MG63 (cell line): Measurements from ENCODE around the gene TTC6. TPM values are rescaled to one million over a fixed set of nuclear protein-coding genes. Genes with fewer than 3 reads are reported as not detected.

Experiments used
- DNase-seq: peaks from one replicate; pipeline ENCODE4 v3.0.0-alpha.2; 2020
- H3K27me3 ChIP-seq: fragments of 250-450 bp; sonication (Bioruptor Pico); 2 replicates; pipeline ENCODE4 v1.5.1; 2020; ENCODE audit warnings: mild to moderate bottlenecking, moderate library complexity
- H3K36me3 ChIP-seq: fragments of 250-450 bp; sonication (Bioruptor Pico); 2 replicates; pipeline ENCODE4 v1.5.1; 2020; ENCODE audit warnings: mild to moderate bottlenecking, moderate library complexity
- H3K4me3 ChIP-seq: fragments of 250-450 bp; sonication (Bioruptor Pico); 2 replicates; pipeline ENCODE4 v1.5.1; 2020; ENCODE audit warnings: mild to moderate bottlenecking, moderate library complexity
- H3K9me3 ChIP-seq: fragments of 250-450 bp; sonication (Bioruptor Pico); 2 replicates; pipeline ENCODE4 v1.5.1; 2020; ENCODE audit warnings: mild to moderate bottlenecking, moderate library complexity
- total RNA-seq: library from RNA; depleted of rRNA; stranded (reverse); fragments of >200 nt; shearing (Covaris generic); gene quantifications from 2 replicates; pipeline ENCODE4 v1.2.3, GENCODE V29; 2014; ENCODE audit warnings: low replicate concordance

TTC6 gene
- total RNA-seq, 1 experiment from 2014 or later, result not detected

DNA sequence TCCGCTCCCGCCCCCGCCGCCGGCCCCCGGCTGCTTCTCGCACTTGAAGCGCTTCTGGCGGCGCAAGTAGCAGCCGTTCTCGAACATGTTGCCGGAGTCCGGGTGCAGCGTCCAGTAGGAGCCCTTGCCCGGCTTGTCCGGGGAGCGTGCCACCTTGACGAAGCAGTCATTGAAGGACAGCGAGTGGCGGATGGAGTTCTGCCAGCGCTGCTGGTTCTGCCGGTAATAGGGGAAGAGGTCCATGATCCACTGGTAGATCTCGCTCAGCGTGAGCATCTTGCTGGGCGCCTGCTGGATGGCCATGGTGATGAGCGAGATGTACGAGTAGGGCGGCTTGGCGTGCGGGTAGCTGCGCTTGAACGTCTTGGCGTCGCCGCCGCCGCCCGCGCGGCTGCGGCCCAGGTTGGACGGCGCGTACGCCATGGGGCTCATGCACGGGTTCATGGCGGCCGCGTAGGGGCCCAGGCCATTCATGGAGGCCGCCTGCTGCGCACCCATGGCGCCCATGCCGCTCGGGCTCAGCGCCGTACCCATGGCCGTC, 3.4 kb upstream of the TTC6 start:
- no peak for DNase-seq
- Histone ChIP-seq H3K27me3 (peaks cover 2% of the 10 kb centered on the region; the same call in 1 of the 2 replicates), H3K4me3 (peak overlapping the region; percentile 9; the same call in 1 of the 2 replicates), H3K36me3 (no peaks in the 10 kb centered on the region), H3K9me3 (no peaks in the 10 kb centered on the region)

GRCh38 chr14:37592482-37593408, 2.7 kb upstream of the TTC6 start:
- DNase-seq, result no peak
- Histone ChIP-seq H3K27me3 (no peaks in the 10 kb centered on the region), H3K4me3 (no peak overlapping the region), H3K9me3 (no peaks in the 10 kb centered on the region), H3K36me3 (no peaks in the 10 kb centered on the region)

DNA sequence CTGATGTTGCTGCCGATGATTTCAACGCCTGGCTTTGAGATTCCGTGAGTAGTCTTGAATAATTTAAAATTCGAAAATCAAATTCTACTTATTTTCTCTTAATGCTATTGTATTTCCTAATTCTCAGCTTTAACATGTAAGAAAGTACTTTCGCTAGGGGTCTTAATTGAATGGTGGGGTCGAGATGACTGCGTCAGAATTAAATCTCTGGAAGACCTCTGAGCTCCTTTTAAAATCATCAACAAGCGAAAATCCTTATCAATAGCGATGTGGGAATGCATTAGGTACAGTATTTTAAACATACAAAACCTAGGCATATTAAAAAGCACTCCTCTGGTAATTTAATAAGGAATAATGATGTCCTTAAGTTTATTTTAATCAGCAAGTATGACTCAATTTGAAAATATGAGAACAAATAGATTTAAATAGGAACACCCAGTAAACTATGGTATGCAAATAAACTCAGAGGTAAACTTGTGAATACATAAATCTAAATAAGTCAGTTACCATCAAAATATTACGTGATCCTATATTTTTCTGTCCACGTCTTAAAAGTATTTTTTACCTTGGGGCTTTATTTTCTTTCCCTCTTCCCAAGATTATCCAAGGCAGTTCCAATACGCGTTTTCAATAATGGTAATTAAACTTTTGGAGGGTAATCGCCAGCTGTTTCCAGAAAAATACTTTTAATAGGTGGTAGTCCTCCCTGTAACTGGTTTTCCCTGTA, 1.8 kb upstream of the TTC6 start:
- peak overlapping the region; percentile 53 for H3K4me3 ChIP-seq
- no peaks in the 10 kb centered on the region for H3K27me3 ChIP-seq
- DNase-seq, result no peak
- H3K36me3 ChIP-seq, result no peaks in the 10 kb centered on the region
- no peaks in the 10 kb centered on the region for H3K9me3 ChIP-seq

- H3K27me3 ChIP-seq, result no peaks in the 10 kb centered on the region
- no peaks in the 10 kb centered on the region for H3K36me3 ChIP-seq
- DNase-seq, result peak; percentile 51
- H3K4me3 ChIP-seq, result peak overlapping the region; percentile 53
- H3K9me3 ChIP-seq, result no peaks in the 10 kb centered on the region
Observed at GRCh38 chr14:37594238-37594970, 1.0 kb upstream of the TTC6 start.

DNA sequence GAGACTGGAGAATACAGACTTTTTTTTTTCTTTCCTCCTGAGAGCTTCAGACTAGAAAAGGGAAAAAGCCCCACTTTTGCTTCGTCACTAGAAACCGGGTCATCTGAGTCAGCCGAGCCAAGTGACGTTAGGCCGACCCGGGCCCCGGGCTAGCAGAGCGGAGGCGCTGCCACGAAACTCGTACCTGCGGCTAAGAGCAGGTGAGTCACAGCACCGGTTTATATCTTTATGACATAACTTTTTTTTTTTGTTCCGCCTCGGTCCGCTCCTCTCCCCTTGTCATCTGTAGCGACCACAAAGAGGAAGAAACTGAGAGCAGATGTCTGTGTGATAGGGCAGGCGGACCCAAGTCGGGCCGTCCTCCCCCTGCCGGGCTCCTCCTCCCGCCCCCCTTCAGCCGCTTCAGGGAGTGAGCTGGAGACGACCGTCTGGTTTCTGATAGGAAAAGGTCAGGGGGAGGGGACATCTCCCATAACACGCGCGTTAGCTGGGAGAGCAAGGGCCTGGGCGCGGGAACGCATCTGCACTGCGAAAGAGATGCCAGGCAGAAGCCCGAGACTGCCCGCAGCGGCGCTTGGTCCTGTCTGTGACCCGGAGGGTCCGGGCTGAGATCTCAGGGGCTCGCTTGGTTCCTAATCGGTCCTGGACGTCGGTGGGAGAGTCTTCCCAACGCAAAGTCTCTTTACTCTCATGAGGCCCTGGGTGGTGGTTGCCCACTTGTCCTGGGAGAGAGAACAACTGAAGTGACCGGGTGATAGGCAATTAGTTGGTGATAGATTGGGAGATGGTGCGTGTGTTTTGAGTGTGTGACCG, 586 bp downstream of the TTC6 start:
- Histone ChIP-seq H3K9me3 (no peaks in the 10 kb centered on the region), H3K4me3 (peak overlapping the region; percentile 53), H3K27me3 (no peaks in the 10 kb centered on the region), H3K36me3 (no peaks in the 10 kb centered on the region)
- no peak for DNase-seq

DNA sequence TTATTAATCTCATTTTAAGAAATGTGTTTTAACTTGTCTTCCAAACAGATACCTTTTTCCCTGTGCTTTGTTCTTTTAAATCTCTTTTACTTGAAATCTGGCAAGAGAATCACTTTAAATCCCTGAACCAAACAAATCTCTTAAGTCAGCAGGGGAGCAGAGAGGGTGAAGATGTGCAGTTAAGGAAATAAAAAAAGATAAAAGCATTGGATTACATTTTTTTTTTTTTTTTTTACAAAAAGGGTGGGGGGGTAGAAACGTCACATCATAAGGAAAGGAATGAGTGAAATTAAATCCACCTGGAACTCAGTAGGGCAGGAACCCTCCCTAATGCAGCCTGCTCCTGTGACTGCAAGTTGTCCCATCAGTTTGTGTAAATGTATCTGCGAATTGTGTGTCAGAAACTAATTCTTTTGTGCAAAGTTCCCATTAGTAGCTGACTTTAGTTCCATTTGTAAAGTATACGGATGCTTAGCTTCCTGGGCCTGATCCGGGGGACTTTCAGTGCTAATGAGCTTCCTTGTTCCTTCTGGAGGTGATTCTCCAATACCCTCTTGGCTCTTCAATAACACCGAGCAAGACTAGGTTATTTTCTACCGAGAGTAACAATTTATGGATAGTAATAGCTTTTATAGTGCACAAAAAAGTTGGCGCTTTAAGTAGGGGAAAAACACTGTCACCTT, 1.5 kb downstream of the TTC6 start:
- H3K27me3 ChIP-seq, result no peaks in the 10 kb centered on the region
- H3K9me3 ChIP-seq, result no peaks in the 10 kb centered on the region
- no peak overlapping the region for H3K4me3 ChIP-seq
- no peak for DNase-seq
- no peaks in the 10 kb centered on the region for H3K36me3 ChIP-seq

DNA sequence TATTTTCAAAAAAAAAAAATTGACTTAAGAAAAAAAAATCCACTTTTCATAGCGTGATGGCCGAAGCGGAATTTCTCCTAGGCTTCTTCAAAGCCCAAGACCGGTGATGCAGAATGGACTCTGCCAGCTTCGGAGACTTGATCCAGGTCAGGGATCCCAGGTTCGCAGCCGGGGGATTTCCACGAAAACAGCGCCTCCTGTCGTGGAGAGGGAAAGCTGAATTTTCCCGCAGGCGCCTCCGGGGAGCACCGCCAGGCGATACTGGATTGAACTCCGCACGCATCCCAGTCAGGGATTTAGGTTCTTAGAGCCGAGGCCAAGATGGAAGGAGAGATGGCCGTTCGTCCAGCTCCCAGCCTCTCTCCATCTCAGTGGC, 2.1 kb downstream of the TTC6 start:
- no peaks in the 10 kb centered on the region for H3K27me3 ChIP-seq
- no peak overlapping the region for H3K4me3 ChIP-seq
- no peaks in the 10 kb centered on the region for H3K9me3 ChIP-seq
- DNase-seq, result no peak
- no peaks in the 10 kb centered on the region for H3K36me3 ChIP-seq

GRCh38 chr14:37597914-37598746, 2.7 kb downstream of the TTC6 start:
- Histone ChIP-seq H3K9me3 (no peaks in the 10 kb centered on the region), H3K4me3 (no peak overlapping the region), H3K36me3 (no peaks in the 10 kb centered on the region), H3K27me3 (no peaks in the 10 kb centered on the region)
- no peak for DNase-seq

DNA sequence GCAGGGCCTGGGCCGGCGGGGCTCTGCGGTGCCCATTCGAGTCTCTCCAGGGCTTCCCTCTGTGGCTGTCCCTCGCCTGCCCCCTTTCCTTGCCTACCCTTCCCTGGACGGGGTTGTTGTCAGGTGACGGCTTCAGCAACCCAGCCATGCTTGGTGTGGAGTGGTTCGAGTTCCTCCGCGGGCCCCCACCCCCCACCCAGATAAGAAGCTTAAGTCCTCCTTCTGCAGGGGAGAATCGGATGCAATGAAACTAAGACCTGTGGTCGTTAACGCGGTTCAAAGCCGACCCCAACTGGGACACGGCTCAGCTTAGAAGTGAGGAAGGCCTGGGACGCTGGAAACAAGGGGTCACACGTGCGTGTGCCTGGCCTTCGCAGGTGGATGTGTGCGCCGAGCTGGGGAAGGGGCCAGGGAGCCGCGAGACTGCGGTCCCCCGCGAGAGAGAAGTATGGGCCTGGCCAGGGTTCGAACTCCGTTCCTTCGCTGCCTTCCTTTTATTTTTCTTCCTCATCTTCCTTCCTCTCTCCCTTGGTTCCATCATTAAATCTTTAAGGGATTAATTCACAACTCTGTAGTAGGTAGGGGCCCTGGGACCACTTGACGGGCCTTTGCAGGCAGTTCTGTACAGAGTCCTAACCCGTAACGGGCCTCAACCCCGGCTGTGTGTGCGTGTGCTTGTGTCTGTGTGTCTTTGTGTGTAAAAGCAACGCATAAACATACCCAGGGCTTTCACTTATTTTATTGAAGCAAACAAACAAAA, 3.5 kb downstream of the TTC6 start:
- H3K4me3 ChIP-seq, result no peak overlapping the region
- no peak for DNase-seq
- H3K27me3 ChIP-seq, result 0 out of 2 replicates have a peak, but pooled peaks cover under 1% of the 10 kb centered on the region
- no peaks in the 10 kb centered on the region for H3K36me3 ChIP-seq
- no peaks in the 10 kb centered on the region for H3K9me3 ChIP-seq

GRCh38 chr14:37599507-37600368, 4.3 kb downstream of the TTC6 start:
- H3K9me3 ChIP-seq, result no peaks in the 10 kb centered on the region
- peak overlapping the region; percentile 20 for H3K4me3 ChIP-seq
- 0 out of 2 replicates have a peak, but pooled peaks cover 3% of the 10 kb centered on the region for H3K27me3 ChIP-seq
- H3K36me3 ChIP-seq, result no peaks in the 10 kb centered on the region
- DNase-seq, result no peak

- no peaks in the 10 kb centered on the region for H3K9me3 ChIP-seq
- DNase-seq, result no peak
- H3K27me3 ChIP-seq, result 0 out of 2 replicates have a peak, but pooled peaks cover 6% of the 10 kb centered on the region
- no peak overlapping the region for H3K4me3 ChIP-seq
- H3K36me3 ChIP-seq, result no peaks in the 10 kb centered on the region
Observed at GRCh38 chr14:37600880-37601741, 5.7 kb downstream of the TTC6 start.

DNA sequence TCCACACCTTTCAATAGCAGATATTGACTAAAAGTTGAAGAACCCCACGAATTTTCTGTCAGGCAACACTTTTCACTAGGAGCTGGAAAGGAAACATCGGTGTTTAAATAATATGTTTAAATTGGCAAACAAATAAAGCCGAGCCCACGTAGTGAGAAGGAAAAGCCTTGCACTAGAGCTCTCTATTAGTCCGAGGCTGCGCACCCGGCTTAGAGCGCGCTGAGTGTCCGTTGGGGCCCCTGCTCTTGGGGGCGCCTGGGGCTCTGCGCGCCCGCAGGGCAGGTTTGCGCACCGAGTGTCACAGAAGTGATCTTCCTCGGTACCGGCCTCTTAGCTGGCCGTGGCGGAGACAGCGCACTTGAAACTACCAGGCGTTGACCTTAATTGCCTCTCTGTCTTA, 6.4 kb downstream of the TTC6 start:
- no peak for DNase-seq
- Histone ChIP-seq H3K4me3 (no peak overlapping the region), H3K27me3 (0 out of 2 replicates have a peak, but pooled peaks cover 6% of the 10 kb centered on the region), H3K36me3 (no peaks in the 10 kb centered on the region), H3K9me3 (no peaks in the 10 kb centered on the region)
